SK-N-SH (cell line): ENCODE data around the gene MID2. TPM values are rescaled to one million over a fixed set of nuclear protein-coding genes. Genes with fewer than 3 reads are reported as not detected.
A peak's percentile ranks its signal among the peaks of the same experiment; 100 is the strongest.

Experiments
- CTCF ChIA-PET: fragments of 300-600, 350-600 bp; formaldehyde crosslinking; extraction: SDS; loops from one replicate; lab custom pipeline; 2021; lab: Yijun Ruan, JAX
- POLR2A ChIA-PET: fragments of 350-600 bp; sonication (Branson Sonifier 250); formaldehyde crosslinking; extraction: SDS; loops from one replicate; lab custom pipeline; 2020; ENCODE audit warnings: antibody characterized with exemption, inconsistent platforms; lab: Yijun Ruan, JAX
- DNase-seq: peaks from one replicate; pipeline ENCODE4 v3.0.0; 2012
- H2AFZ ChIP-seq: fragments of 200-600 bp; sonication (generic); 2 replicates; pipeline ENCODE4 v1.8.1; 2016; ENCODE audit warnings: antibody characterized with exemption, mild to moderate bottlenecking, low read depth
- H3F3A ChIP-seq: fragments of 200-600 bp; sonication (generic); replicated peaks from 2 replicates; pipeline ENCODE3; 2016; ENCODE audit warnings: antibody characterized with exemption, mild to moderate bottlenecking; ENCODE audit not compliant: insufficient read depth
- H3K27ac ChIP-seq, 2 experiments: fragments of 200-500 bp in 1 of 2; fragments of 200-600 bp in 1 of 2; sonication (Bioruptor generic) in 1 of 2; sonication (generic), shearing (Covaris generic) in 1 of 2; 2 replicates each; pipeline versions ENCODE4 v1.5.1 to v1.6.1; 2014 to 2016; ENCODE audit warnings: low read depth in 2 of 2, inconsistent platforms in 1 of 2, low read length in 1 of 2, mild to moderate bottlenecking in 1 of 2, mixed read lengths in 1 of 2
- H3K27me3 ChIP-seq: fragments of 200-600 bp; sonication (generic), shearing (Covaris generic); 2 replicates; pipeline ENCODE4 v1.6.1; 2016; ENCODE audit warnings: mixed run types; ENCODE audit not compliant: insufficient read depth
- H3K36me3 ChIP-seq, 2 experiments: fragments of 200-500 bp in 1 of 2; fragments of 200-600 bp in 1 of 2; sonication (Bioruptor generic) in 1 of 2; sonication (generic) in 1 of 2; replicated peaks in 1 of 2; 2 replicates each; pipeline versions ENCODE3 to v1.5.1; 2014 to 2016; ENCODE audit warnings: low read length in 1 of 2, mild to moderate bottlenecking in 1 of 2; ENCODE audit not compliant: insufficient read depth in 2 of 2, control insufficient read depth in 1 of 2
- H3K4me1 ChIP-seq, 2 experiments: fragments of 200-500 bp in 1 of 2; fragments of 200-600 bp in 1 of 2; sonication (Bioruptor generic) in 1 of 2; sonication (generic), shearing (Covaris generic) in 1 of 2; 2 replicates each; pipeline versions ENCODE4 v1.5.1 to v1.6.1; 2014 to 2016; ENCODE audit warnings: low read depth in 1 of 2, low read length in 1 of 2, mixed run types in 1 of 2; ENCODE audit not compliant: insufficient read depth in 2 of 2, control insufficient read depth in 1 of 2
- H3K4me2 ChIP-seq: fragments of 200-600 bp; sonication (generic), shearing (Covaris generic); 2 replicates; pipeline ENCODE4 v1.6.1; 2017; ENCODE audit warnings: mixed run types
- H3K4me3 ChIP-seq, 2 experiments: fragments of 200-500 bp in 1 of 2; fragments of 200-600 bp in 1 of 2; sonication (Bioruptor generic) in 1 of 2; sonication (generic), shearing (Covaris generic) in 1 of 2; 2 replicates each; pipeline versions ENCODE4 v1.5.1 to v1.8.1; 2014 to 2016; ENCODE audit warnings: low read depth in 2 of 2, inconsistent platforms in 1 of 2, low read length in 1 of 2, mild to moderate bottlenecking in 1 of 2, mixed read lengths in 1 of 2, moderate library complexity in 1 of 2
- H3K79me2 ChIP-seq: fragments of 200-600 bp; sonication (generic); 2 replicates; pipeline ENCODE4 v1.8.1; 2017; ENCODE audit warnings: mild to moderate bottlenecking; ENCODE audit not compliant: insufficient read depth
- H3K9ac ChIP-seq: fragments of 200-600 bp; sonication (generic); 2 replicates; pipeline ENCODE4 v1.6.1; 2017; ENCODE audit warnings: mixed run types
- H3K9me2 ChIP-seq: fragments of 200-600 bp; sonication (generic); 2 replicates; pipeline ENCODE4 v1.6.1; 2017; ENCODE audit warnings: mixed run types
- H3K9me3 ChIP-seq: fragments of 200-600 bp; sonication (generic); 2 replicates; pipeline ENCODE4 v1.6.1; 2017; ENCODE audit warnings: mixed run types, mild to moderate bottlenecking, moderate library complexity
- H4K20me1 ChIP-seq: fragments of 200-600 bp; sonication (generic); 2 replicates; pipeline ENCODE4 v1.6.1; 2017; ENCODE audit warnings: mild to moderate bottlenecking, mixed run types; ENCODE audit not compliant: insufficient read depth
- CHD2 ChIP-seq: fragments of 150-350 bp; IDR thresholded peaks from 2 replicates; pipeline ENCODE4 v1.6.1; 2018; ENCODE audit warnings: low read length; ENCODE audit not compliant: partially characterized antibody
- CTCF ChIP-seq: fragments of 200-600 bp; sonication (generic); IDR thresholded peaks from 2 replicates; pipeline ENCODE4 v1.6.1; 2017; ENCODE audit warnings: antibody characterized with exemption, mild to moderate bottlenecking, moderate library complexity
- EP300 ChIP-seq, 2 experiments: IDR thresholded peaks; 2 replicates each; pipeline versions ENCODE4 v1.4.0 to v1.6.1; 2012; ENCODE audit warnings: borderline replicate concordance in 1 of 2, low read depth in 1 of 2, low read length in 1 of 2
- EZH2phosphoT487 ChIP-seq: fragments of 200-600 bp; sonication (generic); IDR thresholded peaks from 2 replicates; pipeline ENCODE4 v1.6.1; 2017; ENCODE audit warnings: low read depth, mixed run types, mild to moderate bottlenecking, antibody characterized with exemption, moderate library complexity, borderline replicate concordance
- FOSL2 ChIP-seq: IDR thresholded peaks from 2 replicates; pipeline ENCODE4 v1.4.0; 2012; ENCODE audit warnings: low read depth, mild to moderate bottlenecking, moderate library complexity, borderline replicate concordance
- GABPA ChIP-seq: IDR thresholded peaks from 2 replicates; pipeline ENCODE4 v1.4.0; 2012; ENCODE audit warnings: low read depth, mild to moderate bottlenecking
- GATA2 ChIP-seq: sonication (generic); formaldehyde crosslinking; IDR thresholded peaks from 2 replicates; pipeline ENCODE4 v1.5.0; 2020; ENCODE audit warnings: mild to moderate bottlenecking, missing genetic modification reagents
- IRF3 ChIP-seq: fragments of 150-350 bp; IDR thresholded peaks from 2 replicates; pipeline ENCODE4 v1.6.1; 2016; ENCODE audit warnings: mild to moderate bottlenecking, low read depth, low read length
- JUND ChIP-seq: IDR thresholded peaks from 2 replicates; pipeline ENCODE4 v1.4.0; 2012
- MEF2A ChIP-seq: IDR thresholded peaks from 2 replicates; pipeline ENCODE4 v1.4.0; 2012; ENCODE audit warnings: low read depth, borderline replicate concordance
- NFIC ChIP-seq: IDR thresholded peaks from 2 replicates; pipeline ENCODE4 v1.4.0; 2012; ENCODE audit warnings: borderline replicate concordance
- PBX3 ChIP-seq: IDR thresholded peaks from 2 replicates; pipeline ENCODE4; 2012
- POLR2AphosphoS5 ChIP-seq: IDR thresholded peaks from 2 replicates; pipeline ENCODE4 v1.6.1; 2012; ENCODE audit warnings: low read depth, low read length
- RFX5 ChIP-seq: IDR thresholded peaks from 2 replicates; pipeline ENCODE4 v1.6.1; 2012; ENCODE audit warnings: mild to moderate bottlenecking, improper control_type of control experiment, low read length
- TAF1 ChIP-seq: IDR thresholded peaks from 2 replicates; pipeline ENCODE4 v1.6.1; 2012; ENCODE audit warnings: low read depth, mild to moderate bottlenecking, low read length, moderate library complexity, borderline replicate concordance
- YY1 ChIP-seq: IDR thresholded peaks from 2 replicates; pipeline ENCODE4 v1.4.0; 2012; ENCODE audit warnings: low read depth, mild to moderate bottlenecking
- WGBS: methylation state at CpG from one replicate; pipeline ENCODE4 v1.1.6; 2017; ENCODE audit warnings: low lambda C conversion rate; 5-methylcytosine and 5-hydroxymethylcytosine counted together
- polyA plus RNA-seq, 3 experiments: library from polyadenylated mRNA; depleted of rRNA; stranded (reverse); fragments of >200 nt; gene quantifications; 2 replicates each; pipeline ENCODE4 v1.2.3, GENCODE V29; 2012

The MID2 gene
- polyA plus RNA-seq, 1 of the 3 experiments (the other 2 are of a cell fraction) = 0.16 TPM

GRCh38 chrX:107827030-107827831 is 1.6 kb downstream of the MID2 start:
- no peak overlapping the region for H3K9ac ChIP-seq
- no peaks in the 10 kb centered on the region for H3K36me3 ChIP-seq
- H4K20me1 ChIP-seq = no peaks in the 10 kb centered on the region
- H3K9me2 ChIP-seq = no peaks in the 10 kb centered on the region
- H3K27ac ChIP-seq = no peak overlapping the region
- ChIA-PET POLR2A (no interaction called here), CTCF (interaction anchor here (1.5 kb wide), 1 partner anchor 24 kb away, joined by 4 read pairs; no protein-coding TSS in a partner anchor)
- H3F3A ChIP-seq = no peaks in the 10 kb centered on the region
- H2AFZ ChIP-seq = no peak overlapping the region
- TF ChIP-seq CHD2 = no peak
- H3K9me3 ChIP-seq = no peaks in the 10 kb centered on the region
- no peak for DNase-seq
- 15% methylated on average over 12 of the region's 13 CpGs for WGBS
- H3K27me3 ChIP-seq = peaks cover 12% of the 10 kb centered on the region; the same call in 1 of the 2 replicates
- H3K79me2 ChIP-seq = no peaks in the 10 kb centered on the region
- H3K4me3 ChIP-seq = 0 out of 4 replicates have a peak overlapping the region, but pooled peaks of 1 of the 2 experiments have one; percentile 19
- H3K4me1 ChIP-seq = no peaks in the 10 kb centered on the region
- no peak overlapping the region; the same call in 1 of the 2 replicates for H3K4me2 ChIP-seq

GRCh38 chrX:107827852-107828251 is 2.2 kb downstream of the MID2 start:
- no peaks in the 10 kb centered on the region for H3K79me2 ChIP-seq
- H3K9ac ChIP-seq = no peak overlapping the region
- POLR2A ChIA-PET = no interaction called here
- no peaks in the 10 kb centered on the region for H3K9me2 ChIP-seq
- 27% methylated on average over 4 of the region's 4 CpGs for WGBS
- no peaks in the 10 kb centered on the region for H3K4me1 ChIP-seq
- no peak overlapping the region for H3K4me2 ChIP-seq
- no peaks in the 10 kb centered on the region for H3F3A ChIP-seq
- H3K4me3 ChIP-seq = no peak overlapping the region
- peaks cover 15% of the 10 kb centered on the region; the same call in 1 of the 2 replicates for H3K27me3 ChIP-seq
- no peaks in the 10 kb centered on the region for H4K20me1 ChIP-seq
- H2AFZ ChIP-seq = no peak overlapping the region
- no peaks in the 10 kb centered on the region for H3K9me3 ChIP-seq
- no peak for DNase-seq
- H3K36me3 ChIP-seq = no peaks in the 10 kb centered on the region
- TF ChIP-seq JUND (no peak), MEF2A (no peak), FOSL2 (no peak), NFIC (no peak), POLR2AphosphoS5 (no peak), PBX3 (no peak), TAF1 (no peak), CTCF (no peak), EZH2phosphoT487 (no peak), GATA2 (CRISPR knock-in tag) (no peak), IRF3 (no peak), RFX5 (no peak), GABPA (no peak), EP300 (IDR thresholded peaks at IDR 0.05; ENCODE audit: borderline replicate concordance in 1 of 2, low read depth in 1 of 2, low read length in 1 of 2) (no peak), YY1 (no peak)
- CTCF ChIA-PET = interaction anchor here (1.5 kb wide), 1 partner anchor 23 kb away, joined by 4 read pairs; no protein-coding TSS in a partner anchor
- no peak overlapping the region for H3K27ac ChIP-seq
